RCC 7860 (cell line): Measurements from ENCODE around the gene CFAP58.

ENCODE experiments used
- DNase-seq: peaks from one replicate; pipeline ENCODE4 v3.0.0-alpha.2; 2015; ENCODE audit warnings: low spot score
- FAIRE-seq: peaks from 2 replicates; lab custom pipeline; 2012; peaks lifted over from hg19 to GRCh38; lab: Jason Lieb, UNC

CFAP58 gene

DNA sequence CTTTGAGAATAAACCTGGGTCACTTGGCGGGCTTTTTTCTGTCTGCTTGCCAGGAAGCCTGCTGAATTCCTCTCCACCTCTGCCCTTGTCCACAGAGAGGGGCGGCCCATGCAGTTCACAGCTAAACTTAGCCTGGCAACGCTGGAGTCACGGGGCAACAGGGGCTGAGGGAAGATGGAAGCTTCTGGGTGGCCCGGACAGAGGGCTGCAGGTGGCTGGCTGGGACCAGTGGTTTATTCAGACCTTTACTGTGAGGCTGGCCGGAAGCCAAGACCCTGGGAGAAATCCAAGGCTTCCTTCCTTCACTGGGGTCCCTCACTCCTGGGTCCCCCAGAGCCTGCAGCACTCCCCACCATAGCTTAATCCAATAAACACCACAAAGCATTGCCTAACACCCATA lies 32.4 kb upstream of the CFAP58 start:
- DNase-seq (no peak), FAIRE-seq (no peak)

DNA sequence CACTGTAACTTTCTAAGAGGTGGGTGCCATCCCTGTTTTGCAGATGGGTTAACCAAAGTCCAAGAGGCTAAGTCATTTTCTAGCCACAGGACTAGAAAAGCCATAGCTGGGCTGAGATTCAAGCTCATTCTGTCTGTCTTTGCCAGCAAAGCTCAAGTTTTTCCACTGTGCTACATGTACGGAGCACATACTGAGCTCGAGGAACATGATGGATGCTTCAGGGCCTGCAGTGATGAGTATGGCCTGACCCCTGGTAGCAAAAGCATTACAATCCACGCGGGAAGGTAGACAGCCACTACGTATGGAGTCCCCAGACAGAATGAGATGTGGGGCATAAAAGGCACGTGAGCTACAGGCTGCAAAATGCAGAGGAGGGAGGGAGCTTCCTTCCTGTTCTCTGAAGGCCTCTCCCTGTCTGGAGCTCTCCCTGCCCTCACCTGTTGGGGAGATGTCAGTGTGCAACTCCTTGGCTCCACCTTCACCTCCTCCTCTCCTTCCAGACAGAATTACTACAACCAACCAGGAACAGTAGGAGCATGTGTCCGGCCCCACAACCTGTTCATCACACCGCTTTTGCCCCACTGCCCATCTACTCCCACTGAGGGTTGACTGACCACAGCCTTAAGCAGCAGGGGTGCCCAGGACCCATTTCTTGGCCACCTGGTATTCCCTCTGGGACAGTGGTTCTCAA lies 31.8 kb upstream of the CFAP58 start:
- DNase-seq (no peak), FAIRE-seq (no peak)

DNA sequence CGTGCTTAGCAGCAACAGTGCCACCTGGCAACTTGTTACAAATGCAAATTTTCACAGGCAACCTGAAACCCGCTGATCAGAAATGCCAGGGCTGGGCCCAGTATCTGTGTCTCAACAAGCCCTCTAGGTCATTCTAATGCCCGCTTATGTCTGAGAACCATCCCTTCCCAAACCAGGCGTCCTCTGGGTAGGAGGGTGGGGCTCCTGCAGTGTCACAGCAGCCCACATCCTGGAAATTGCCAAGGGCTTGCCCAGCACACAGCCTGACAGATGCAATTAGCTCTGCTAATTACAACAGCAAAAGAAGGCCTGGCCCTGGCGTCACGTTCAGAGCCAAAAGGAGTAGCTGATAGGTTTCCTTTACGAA lies 31.2 kb upstream of the CFAP58 start:
- FAIRE-seq: no peak
- DNase-seq: no peak

DNA sequence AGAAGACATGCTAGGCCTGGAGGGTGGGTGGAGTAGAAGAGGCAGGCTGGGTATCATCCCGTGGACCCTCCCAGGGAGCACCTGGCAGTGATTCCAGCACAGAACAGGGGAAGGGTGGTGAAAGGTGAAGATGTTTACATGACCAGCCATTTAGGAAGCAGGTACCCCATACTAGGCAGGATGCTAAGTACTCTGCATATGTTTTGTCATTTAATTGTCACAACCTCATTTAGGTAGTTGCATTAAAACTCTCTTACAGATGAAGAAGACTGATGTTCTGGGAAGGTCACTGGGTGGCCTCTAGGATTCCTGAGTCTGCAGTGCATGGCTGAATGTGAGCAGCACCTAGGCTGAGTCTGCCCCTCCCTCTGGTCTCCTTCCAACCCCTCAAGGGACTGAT lies 30.5 kb upstream of the CFAP58 start:
- no peak for FAIRE-seq

DNA sequence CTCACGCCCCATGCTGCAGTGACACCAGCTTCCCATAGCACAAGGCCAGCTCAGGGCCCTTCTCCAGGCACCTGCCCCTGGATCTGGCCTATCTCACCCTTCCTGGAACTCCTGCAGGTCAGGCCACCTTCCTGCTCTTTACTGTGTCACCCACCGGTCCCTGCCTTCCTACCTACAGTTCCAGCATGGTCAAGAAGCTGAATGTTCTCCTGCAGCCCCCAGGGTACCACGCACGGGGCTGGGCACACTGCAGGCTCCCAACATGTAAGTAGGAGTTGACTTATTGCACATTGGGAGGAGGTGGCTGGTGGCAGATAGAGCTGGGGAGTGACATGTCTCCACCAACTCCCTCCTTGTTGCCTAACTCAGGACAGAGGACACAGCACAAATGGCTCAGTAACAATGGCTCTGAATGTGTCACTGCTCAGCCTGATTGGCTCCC lies 29.9 kb upstream of the CFAP58 start:
- DNase-seq (no peak), FAIRE-seq (no peak)

More for the DNA sequence above, 30.5 kb upstream of the CFAP58 start:
- DNase-seq: no peak

DNA sequence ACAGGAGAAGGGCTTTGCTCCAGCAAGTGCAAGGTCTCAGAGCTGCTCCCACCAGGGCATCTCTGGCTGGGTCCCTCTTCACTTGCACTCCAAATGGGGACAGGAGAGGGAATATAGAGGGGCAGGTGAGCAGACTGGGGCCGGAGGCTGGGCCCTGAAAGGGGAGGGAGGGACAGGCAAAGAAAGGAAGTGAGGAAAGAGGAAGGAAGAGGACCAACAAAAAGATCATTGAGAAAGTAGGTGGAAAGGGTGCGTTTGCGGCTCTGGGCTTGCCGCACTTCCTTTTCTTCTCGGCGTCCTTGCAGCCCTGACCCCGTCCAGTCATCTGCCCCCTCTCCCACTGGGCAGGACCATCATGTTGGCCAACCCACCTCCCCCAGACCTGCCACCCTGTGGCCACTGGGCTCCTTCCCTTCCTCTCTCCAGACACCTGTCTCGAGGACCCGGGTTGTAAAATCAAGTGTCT lies 29.4 kb upstream of the CFAP58 start:
- DNase-seq: no peak
- FAIRE-seq: no peak

DNA sequence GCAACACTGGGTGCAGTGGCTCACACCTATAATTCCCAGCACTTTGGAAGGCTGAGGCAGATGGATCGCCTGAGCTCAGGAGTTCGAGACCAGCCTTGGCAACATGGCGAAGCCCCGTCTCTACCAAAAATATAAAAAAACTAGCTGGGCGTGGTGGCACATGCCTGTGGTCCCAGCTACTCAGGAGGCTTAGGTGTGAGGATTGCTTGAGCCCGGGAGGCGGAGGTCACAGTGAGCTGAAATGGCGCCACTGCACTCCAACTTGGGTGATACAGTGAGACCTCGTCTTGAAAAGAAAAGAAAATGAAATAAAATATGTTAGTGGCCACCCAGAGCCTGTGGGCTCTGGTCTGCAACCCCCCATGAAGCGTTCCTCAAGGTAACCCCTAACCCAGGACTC lies 28.7 kb upstream of the CFAP58 start:
- DNase-seq: no peak
- no peak for FAIRE-seq

DNA sequence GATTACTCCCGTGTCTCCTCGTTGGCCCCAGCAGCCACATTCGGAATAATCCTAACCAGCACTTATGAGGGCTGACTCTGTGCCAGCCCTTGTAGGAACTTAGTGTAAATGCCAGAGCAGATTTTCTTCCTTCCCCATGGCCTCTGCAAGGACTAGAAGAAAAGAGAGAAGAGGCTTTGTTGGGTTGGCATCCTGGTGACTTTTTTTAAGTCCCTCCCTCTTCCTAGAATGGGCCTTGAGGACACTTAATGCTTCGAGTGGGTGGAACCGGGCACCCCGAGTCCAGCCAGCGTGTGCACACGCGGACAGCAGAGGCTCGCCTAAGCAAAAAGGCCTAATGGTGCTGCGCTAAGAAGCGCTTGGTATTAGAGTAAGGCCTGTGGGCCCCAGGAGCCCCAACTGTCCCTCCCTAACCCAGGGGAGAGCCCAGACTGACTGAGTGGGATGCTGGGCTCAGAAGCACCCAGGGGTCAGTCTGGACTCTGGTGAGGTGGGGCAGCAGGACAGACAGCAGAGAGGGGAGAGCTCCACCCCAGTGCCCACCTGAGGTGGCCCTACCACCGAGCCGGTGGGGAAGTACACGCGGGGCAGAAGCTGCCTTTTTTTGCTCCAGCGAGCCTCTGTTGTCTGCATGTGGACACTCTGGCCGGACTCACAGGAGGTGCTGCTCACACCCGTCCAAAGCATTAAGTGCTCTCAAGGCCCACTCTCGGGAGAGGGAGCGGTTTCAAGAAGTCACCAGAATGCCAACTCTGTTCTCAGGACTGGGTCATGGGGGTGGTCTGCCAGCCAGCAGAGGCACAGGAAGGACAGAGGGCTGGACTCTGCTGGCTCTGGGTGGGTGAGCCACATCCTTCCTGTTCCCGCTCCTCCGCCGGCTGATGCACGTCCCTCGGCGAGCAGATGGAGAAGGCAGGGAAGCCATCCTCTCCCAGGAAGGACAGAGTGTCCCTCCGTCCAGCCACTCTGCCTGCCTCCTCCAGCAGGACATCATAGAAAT lies 27.9 kb upstream of the CFAP58 start:
- FAIRE-seq: no peak
- no peak for DNase-seq

DNA sequence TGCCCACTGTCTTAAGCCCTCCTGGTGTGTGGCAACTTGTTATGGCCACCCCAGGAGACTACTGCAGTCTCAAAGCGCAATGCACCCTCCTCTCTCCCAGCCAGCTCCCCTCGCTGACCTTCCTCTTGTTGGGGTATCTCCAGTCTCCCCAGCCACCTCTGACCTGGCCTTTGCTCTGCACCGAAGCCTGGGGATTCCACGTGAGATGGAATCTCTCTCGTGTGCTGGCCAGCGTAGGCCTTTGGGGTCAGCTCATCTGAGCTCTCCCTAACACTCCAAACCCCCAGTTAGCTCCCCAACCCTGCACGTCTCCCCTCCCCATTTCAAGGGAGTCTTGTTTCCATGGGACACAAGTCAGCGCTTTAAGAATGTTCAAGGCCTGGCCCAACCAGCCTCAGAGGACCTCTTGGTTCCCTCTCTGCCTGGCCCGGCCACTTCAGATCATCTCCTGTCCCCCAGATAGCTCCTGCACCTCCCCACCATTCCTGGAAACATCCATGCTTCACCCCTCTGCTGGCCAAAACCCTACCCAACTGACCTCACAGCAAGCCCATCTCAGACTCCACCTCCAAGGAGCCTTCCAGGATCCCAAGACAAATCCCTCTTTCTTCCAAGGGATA lies 26.5 kb upstream of the CFAP58 start:
- no peak for FAIRE-seq
- DNase-seq: no peak

DNA sequence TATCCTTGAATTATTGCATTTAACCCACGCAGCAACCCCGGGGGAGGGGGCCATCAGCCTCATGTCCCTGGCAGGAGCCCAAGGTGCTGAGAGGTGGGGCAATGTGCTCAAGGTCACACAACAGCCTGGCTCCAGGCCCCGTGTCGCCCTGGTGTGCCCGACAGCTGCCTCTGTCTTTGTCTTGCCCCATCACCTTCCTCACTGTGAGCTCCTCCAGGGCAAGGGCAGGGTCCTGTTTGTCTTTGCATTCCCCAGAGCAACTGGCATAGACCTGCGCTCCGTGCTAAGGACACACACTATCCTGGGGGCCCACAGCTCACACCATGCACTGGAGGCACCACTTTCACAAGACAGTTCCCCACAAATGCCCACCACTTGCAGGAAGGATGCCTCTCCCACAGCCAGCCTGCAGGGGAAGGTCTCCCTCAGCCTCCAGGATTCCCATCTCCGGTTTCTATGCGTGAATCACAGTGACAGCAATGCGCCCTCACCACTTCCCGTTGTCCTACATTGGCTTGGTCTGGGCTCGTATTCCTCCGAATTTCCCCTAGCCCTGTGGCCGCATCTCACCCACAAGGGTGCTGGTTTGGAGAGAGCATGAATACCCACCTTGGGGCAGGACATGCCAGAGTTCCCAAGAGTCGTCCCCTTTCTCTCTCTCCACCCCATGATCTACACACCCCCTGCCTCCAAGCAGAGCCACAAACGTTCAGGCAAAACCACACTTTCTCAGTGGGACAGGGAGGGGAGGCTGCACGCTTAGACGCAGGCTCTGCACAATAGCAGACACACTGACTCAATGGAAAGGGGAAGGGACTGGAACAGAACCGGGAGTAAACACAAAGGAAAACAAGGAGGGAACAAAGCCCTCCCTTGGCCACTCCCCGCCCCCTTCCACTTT lies 25.6 kb upstream of the CFAP58 start:
- FAIRE-seq (peak; percentile 69), DNase-seq (peak; percentile 76)

DNA sequence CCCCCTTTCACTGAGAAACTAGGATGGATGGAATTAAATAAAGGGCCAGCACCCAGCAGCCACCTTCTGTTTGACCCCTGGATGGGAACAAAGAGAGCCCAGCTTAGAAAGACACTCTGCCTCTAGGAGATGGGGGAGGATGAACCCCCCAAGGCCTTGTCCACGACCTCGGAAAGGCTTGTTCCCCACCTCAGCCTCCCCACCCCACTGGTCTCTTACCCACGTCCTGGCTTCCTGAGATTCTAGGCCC lies 25.1 kb upstream of the CFAP58 start:
- DNase-seq: no peak
- FAIRE-seq: no peak

DNA sequence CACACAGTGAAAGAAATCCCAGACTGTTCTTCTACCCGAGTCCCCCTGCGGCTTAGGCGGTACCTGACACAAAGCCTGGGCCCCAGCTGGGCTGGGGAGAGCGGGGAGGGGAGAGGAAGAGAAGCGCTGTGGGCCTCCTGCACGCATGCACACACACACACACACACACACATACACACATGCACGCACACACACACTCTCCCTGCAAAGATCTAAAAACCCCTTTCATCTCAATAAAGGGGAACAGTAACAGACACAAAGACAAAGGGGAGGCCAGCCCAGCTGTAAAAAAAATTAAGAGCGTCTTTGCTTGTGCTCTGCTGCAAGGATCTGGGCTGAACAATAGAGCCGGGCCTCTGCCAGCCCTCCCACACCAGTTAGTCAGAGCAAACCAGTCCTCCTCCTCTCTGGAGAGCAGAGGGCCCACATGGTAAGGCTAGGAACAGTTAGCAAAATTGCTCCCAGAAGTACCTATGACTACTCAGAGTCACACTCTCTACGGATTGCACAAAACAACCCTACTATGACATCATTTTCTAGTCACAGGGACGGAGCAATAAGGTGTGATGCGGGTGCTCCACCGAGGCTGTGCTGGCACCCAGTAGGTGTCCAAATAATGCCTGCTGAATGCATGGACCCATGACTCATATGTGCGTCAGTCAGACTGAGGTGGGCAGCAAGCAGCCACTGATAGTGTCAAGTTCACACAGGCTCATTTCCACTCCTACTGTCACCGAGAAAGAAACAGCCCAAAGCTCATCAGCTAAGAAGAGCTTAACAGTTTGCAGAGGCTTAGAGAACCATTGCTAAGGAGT lies 24.5 kb upstream of the CFAP58 start:
- FAIRE-seq: peak; percentile 78
- DNase-seq: peak; percentile 98

DNA sequence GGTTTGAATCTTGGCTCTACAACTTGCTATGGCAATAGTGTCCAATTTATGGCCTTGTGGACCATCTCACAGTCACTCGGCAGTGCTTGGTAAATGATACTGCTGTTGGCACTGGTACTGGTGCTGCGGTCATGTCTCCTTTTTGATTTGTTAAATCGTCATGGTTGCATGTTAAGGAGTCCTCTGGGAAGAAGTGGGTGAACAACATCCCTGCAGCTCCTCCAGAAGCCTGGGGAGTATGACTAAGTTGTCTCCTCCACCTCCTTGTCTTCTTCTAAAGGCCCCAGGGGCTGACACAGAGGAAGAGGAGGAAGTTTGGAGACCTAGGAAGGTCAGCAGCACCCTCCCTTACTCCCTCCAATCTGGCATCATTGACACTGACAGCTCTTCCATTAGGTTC lies 23.9 kb upstream of the CFAP58 start:
- DNase-seq (peak; percentile 77), FAIRE-seq (no peak)

DNA sequence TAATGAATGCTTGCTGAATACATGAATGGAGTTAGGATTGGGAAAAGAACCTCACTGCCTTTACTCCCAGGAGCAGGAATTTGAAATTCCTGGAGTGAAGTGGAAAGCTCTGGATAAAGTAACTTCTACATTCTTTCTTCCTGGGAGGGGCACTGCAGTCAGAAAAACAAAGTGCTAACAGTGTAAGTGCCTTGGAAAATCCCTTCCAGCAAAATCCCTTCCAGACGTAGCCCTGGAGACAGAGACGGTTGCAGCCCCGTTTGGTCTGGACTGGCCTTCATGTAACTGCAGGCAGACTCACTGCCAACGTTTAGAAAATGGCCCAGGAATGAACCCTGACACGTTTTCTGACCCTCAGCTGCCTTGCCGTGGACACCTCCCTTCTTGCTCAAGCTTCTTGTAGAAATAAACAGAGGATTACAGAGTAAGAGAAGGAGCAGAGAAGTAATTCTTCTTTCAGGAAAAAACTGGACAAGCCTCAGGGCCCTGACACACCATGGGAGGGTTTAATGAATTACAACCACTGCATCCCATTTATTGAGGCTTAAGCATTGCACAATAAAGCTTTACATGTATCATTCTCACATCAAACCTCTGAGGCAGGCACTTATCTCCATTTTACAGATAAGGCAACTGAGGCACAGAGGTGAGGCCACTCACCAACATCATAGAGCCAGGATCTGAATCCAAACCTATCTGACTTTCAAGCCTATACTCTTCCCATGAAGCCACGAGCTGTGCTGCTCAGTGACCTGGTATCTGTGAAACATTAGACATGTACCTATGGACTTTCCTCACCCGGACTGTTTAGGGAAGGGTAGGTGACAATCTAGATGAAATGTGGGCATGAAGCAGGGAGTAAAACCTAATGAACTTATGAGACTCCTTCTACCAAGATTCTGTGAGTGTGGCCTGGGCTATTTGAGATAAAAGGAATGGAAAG lies 23.2 kb upstream of the CFAP58 start:
- peak; percentile 58 for DNase-seq

DNA sequence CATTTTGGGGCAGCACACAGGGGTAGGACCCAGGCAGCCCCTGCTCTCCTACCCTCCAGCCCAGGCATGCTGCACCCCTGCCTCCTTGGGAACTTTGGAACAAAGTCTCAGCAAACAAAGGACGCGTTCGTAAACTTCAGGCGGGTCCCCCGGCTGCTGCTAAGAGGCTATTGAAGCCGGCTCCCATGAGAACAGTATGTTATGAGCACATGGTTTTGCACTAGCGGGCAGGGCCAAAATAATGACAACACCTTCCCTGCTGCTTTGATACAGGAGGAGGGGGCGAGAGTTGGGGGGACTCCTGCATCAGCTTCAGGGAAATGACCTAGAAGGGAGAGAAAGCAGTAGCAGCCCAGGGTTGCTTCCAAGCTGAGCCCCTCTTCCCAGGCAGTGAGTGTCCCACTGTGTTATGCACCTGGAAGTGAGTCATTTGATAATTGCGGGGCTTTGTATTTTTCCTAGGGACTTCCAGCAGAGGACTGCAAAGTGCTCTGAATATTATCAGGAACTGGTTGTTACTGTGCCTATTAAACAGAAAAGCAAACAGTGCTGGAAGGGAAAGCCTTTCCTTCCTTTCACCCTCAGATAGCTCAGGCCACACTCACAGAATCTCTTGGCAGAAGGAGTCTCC lies 22.3 kb upstream of the CFAP58 start:
- peak; percentile 55 for DNase-seq
- FAIRE-seq: no peak

More for the DNA sequence above, 23.2 kb upstream of the CFAP58 start:
- FAIRE-seq: no peak

DNA sequence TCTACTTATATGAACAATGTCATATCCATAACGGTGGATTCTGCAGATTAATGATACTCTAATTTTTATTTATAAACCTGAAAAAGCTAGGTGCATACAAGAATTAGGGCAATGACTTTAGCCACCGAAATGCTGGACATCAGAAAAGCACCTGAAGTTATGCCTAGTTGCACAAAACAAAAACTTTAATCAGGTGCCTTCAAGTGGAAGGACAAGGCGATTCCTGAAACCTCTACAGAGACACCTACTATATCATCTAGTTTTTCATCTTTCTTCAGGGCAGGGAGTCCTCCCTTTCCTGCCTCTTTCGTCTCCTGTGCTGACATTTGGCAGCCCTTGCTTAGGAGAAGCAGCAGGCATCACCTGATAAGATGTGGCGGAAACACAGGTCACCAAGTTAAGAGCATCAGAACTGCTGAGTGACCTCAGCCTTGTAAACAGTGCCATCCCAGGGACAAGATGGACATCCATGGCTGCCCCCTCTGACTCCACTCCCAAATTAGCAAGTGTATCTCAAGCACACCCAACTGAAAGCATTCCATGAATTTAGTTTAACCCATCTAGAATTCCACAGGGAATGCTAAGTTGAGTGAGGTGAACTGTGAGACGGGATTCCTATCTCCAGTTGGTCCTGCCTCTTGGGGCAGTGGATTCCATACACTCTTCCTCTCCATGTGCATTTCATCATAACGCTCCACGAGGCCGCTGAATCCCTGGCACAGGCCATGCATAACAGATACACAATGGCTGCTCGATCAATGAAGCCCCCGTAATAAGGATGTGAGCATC lies 21.2 kb upstream of the CFAP58 start:
- no peak for FAIRE-seq
- no peak for DNase-seq

DNA sequence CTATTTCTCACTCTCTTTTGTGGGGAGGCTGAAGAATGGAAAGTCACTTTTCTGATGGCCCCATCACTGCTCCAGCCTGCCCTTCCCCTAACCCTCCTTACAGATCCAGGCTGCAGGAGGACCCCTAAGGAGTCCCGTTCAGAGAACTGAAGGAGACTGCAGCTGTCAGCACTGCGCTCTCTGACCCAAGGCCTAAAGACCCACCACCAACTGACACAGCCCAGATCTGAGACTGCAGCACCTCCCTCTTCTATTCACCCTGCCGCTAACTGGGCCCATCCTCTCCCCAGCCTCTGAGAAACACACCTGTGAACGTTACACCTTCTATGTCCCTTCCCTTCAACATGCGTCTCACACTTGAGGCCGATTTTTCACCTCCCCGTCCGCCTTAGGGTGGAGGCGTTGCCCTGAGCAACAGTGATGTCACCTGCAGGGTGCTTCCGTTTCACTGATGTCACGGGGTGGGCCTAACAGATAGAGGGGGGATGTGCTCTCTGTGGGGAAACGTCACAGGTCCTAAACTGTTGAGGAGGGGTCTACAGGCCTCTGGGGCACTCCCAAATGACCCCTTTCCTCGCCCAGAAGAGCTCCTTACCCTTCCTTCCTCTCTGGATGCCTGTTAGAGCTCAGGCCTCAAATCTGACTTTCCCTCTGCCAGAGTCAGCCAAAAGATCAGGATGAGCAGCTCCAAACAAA lies 20.5 kb upstream of the CFAP58 start:
- no peak for FAIRE-seq
- DNase-seq: no peak
